GM12878 (cell line): ENCODE results near the gene KRTAP10-7. TPM values are rescaled to one million over a fixed set of nuclear protein-coding genes. Genes with fewer than 3 reads are reported as not detected.

Source experiments
- BCLAF1 ChIP-seq: fragments of 450-650 bp; IDR thresholded peaks from 2 replicates; pipeline ENCODE4 v1.6.1; 2017; ENCODE audit warnings: antibody characterized with exemption, mild to moderate bottlenecking, moderate library complexity
- CEBPZ ChIP-seq: fragments of 150-350 bp; IDR thresholded peaks from 2 replicates; pipeline ENCODE4 v1.6.1; 2016; ENCODE audit warnings: low read depth, low read length
- CHD4 ChIP-seq: fragments of 200-600 bp; sonication (generic); IDR thresholded peaks from 2 replicates; pipeline ENCODE4 v1.6.1; 2016; ENCODE audit warnings: mild to moderate bottlenecking
- CUX1 ChIP-seq: IDR thresholded peaks from 2 replicates; pipeline ENCODE4 v1.6.1; 2012; ENCODE audit warnings: improper control_type of control experiment, low read depth, low read length; ENCODE audit not compliant: insufficient replicate concordance
- E2F8 ChIP-seq: fragments of 450-650 bp; IDR thresholded peaks from 2 replicates; pipeline ENCODE4 v1.6.1; 2018; ENCODE audit warnings: mild to moderate bottlenecking, low read depth, moderate library complexity; ENCODE audit not compliant: partially characterized antibody
- IKZF1 ChIP-seq: fragments of 450-650 bp; conservative IDR thresholded peaks from 2 replicates; pipeline ENCODE4 v1.6.1; 2017; ENCODE audit warnings: antibody characterized with exemption, mild to moderate bottlenecking
- IRF4 ChIP-seq: IDR thresholded peaks from 2 replicates; pipeline ENCODE4 v1.6.1; 2011; ENCODE audit warnings: low read depth, low read length
- MYC ChIP-seq: IDR thresholded peaks from 2 replicates; pipeline ENCODE4 v1.6.1; 2011; ENCODE audit warnings: mild to moderate bottlenecking, low read length, moderate library complexity, inconsistent platforms; ENCODE audit not compliant: insufficient read depth, insufficient replicate concordance, insufficient read length, severe bottlenecking
- PAX8 ChIP-seq: fragments of 450-650 bp; IDR thresholded peaks from 2 replicates; pipeline ENCODE4 v1.6.1; 2017; ENCODE audit warnings: mild to moderate bottlenecking, moderate library complexity
- SIN3A ChIP-seq: IDR thresholded peaks from 2 replicates; pipeline ENCODE4 v1.6.1; 2012; ENCODE audit warnings: low read depth, low read length, improper control_type of control experiment
- TCF7 ChIP-seq: IDR thresholded peaks from 2 replicates; pipeline ENCODE4 v1.6.1; 2014; ENCODE audit warnings: antibody characterized with exemption, borderline replicate concordance
- ZZZ3 ChIP-seq: IDR thresholded peaks from 2 replicates; pipeline ENCODE4 v1.6.1; 2011; ENCODE audit warnings: low read depth; ENCODE audit not compliant: control insufficient read depth, insufficient read length
- polyA plus RNA-seq, 11 experiments: library from polyadenylated mRNA; depleted of rRNA in 4 of 11; unstranded in 6 of 11; stranded (reverse) in 5 of 11; fragments of >200 nt; fragmentation: Nextera tagmentation in 4 of 11; fragmentation: Illumina TruSeq in 1 of 11; extraction: Ambion mirVana in 4 of 11; extraction: Trizol in 1 of 11; gene quantifications; 1 replicate in 1 of 11; 2 replicates in 10 of 11; pipeline versions ENCODE4 v1.2.1 to v1.2.3, GENCODE V29; 2011 to 2016; ENCODE audit warnings: inconsistent platforms in 2 of 11, missing spikeins in 2 of 11, low read depth in 1 of 11
- total RNA-seq, 4 experiments: library from RNA; depleted of rRNA in 3 of 4; stranded (reverse); fragments of >200 nt in 3 of 4; fragmentation: Illumina TruSeq in 1 of 4; extraction: Trizol in 1 of 4; gene quantifications; 2 replicates each; pipeline versions ENCODE4 v1.2.1 to v1.2.3, GENCODE V29; 2013 to 2021

Gene KRTAP10-7
- total and polyA plus RNA-seq, 10 of the 15 experiments (the other 5 are each of a cell fraction or from before 2014, with no cell fraction given) = not detected

GRCh38 chr21:44568261-44568660, 32.1 kb upstream of the KRTAP10-7 start (continued):
- TF ChIP-seq CEBPZ (no peak), CUX1 (no peak), ZZZ3 (no peak), PAX8 (no peak), BCLAF1 (no peak), IKZF1 (no peak), MYC (no peak), TCF7 (no peak), IRF4 (no peak), SIN3A (no peak), CHD4 (no peak), E2F8 (no peak)
